NB4 (cell line): ENCODE results near the gene HTRA3.

Experiments
- DNase-seq: peaks from one replicate; pipeline ENCODE4 v3.0.0; 2010; ENCODE audit warnings: low read depth
- H3K4me3 ChIP-seq: one replicate; pipeline ENCODE4 v1.5.1; 2011; ENCODE audit warnings: mild to moderate bottlenecking, low read depth, low read length, moderate library complexity
- CTCF ChIP-seq: IDR thresholded peaks from one replicate; pipeline ENCODE4 v1.5.1; 2012; ENCODE audit warnings: low read depth, low read length
- MAX ChIP-seq: IDR thresholded peaks from 2 replicates; pipeline ENCODE4 v1.6.1; 2011; ENCODE audit warnings: low read depth, low read length
- MYC ChIP-seq: IDR thresholded peaks from 2 replicates; pipeline ENCODE4 v1.6.1; 2011; ENCODE audit warnings: low read depth, low read length
- POLR2A ChIP-seq: IDR thresholded peaks from 2 replicates; pipeline ENCODE4 v1.6.1; 2011; ENCODE audit warnings: mild to moderate bottlenecking; ENCODE audit not compliant: insufficient read length; ENCODE audit errors: extremely low read depth

Gene HTRA3

GRCh38 chr4:8262637-8263322, 6.8 kb upstream of the HTRA3 start:
- DNase-seq, result no peak
- H3K4me3 ChIP-seq, result no peak overlapping the region
- TF ChIP-seq POLR2A (no peak), MAX (no peak), MYC (no peak), CTCF (no peak)

- no peak overlapping the region for H3K4me3 ChIP-seq
- no peak for TF ChIP-seq MAX
- TF ChIP-seq POLR2A, result no peak
- no peak for TF ChIP-seq CTCF
- TF ChIP-seq MYC, result no peak
- no peak for DNase-seq
Measured at GRCh38 chr4:8263397-8263796, 6.2 kb upstream of the HTRA3 start.

- no peak for DNase-seq
- TF ChIP-seq POLR2A (no peak), CTCF (no peak), MYC (no peak), MAX (no peak)
- H3K4me3 ChIP-seq, result no peak overlapping the region
Measured at GRCh38 chr4:8264106-8264505, 5.4 kb upstream of the HTRA3 start.

GRCh38 chr4:8265171-8265929, 4.2 kb upstream of the HTRA3 start:
- H3K4me3 ChIP-seq, result no peak overlapping the region
- no peak for TF ChIP-seq MYC
- TF ChIP-seq MAX, result no peak
- no peak for TF ChIP-seq CTCF
- TF ChIP-seq POLR2A, result no peak
- DNase-seq, result no peak

GRCh38 chr4:8266088-8266487, 3.5 kb upstream of the HTRA3 start:
- TF ChIP-seq CTCF (no peak), POLR2A (no peak), MYC (no peak), MAX (no peak)
- no peak for DNase-seq
- H3K4me3 ChIP-seq, result no peak overlapping the region
